Measurements from ENCODE around the gene SLC47A2. TPM values are rescaled to one million over a fixed set of nuclear protein-coding genes. Genes with fewer than 3 reads are reported as not detected.

Gene SLC47A2
- total RNA-seq, 1 donor from 2014 or later, result not detected

DNA sequence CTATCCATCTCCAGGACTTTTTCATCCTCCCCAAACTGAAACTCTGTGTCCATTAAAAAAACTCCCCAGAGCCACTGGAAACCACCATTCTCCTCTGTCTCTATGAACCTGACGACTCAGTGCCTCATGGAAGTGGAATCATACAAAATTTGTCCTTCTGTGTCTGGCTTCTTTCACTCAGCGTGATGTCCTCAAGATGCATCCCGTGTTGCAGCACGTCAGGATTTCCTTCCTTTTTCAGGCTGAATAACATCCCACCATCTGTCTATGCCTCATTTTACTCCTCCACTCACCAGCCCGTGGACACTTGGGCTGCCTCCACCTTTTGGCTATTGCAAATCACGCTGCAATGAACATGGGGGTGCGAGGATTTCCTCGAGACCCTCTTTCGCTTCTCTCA lies 44.4 kb upstream of the SLC47A2 start:
- Mint-ChIP-seq H3K4me3 (ENCODE audit: unreplicated experiment) (no peak overlapping the region), H3K4me1 (ENCODE audit: unreplicated experiment) (peaks cover 8% of the 10 kb centered on the region), H3K36me3 (ENCODE audit: low read depth, unreplicated experiment) (no peaks in the 10 kb centered on the region), H3K9me3 (ENCODE audit: unreplicated experiment) (no peaks in the 10 kb centered on the region), H3K27ac (ENCODE audit: unreplicated experiment) (no peak overlapping the region), H3K27me3 (ENCODE audit: unreplicated experiment) (peaks cover 6% of the 10 kb centered on the region)
- no peak for TF ChIP-seq CTCF (IDR thresholded peaks at IDR 0.05; ENCODE audit: unreplicated experiment)
- DNase-seq (ENCODE audit: low spot score), result no peak

GRCh38 chr17:19759568-19760549 lies 43.5 kb upstream of the SLC47A2 start:
- H3K36me3 Mint-ChIP-seq (ENCODE audit: low read depth, unreplicated experiment), result no peaks in the 10 kb centered on the region
- no peak for DNase-seq (ENCODE audit: low spot score)
- TF ChIP-seq CTCF (IDR thresholded peaks at IDR 0.05; ENCODE audit: unreplicated experiment), result no peak
- no peak overlapping the region for H3K27ac Mint-ChIP-seq (ENCODE audit: unreplicated experiment)
- H3K27me3 Mint-ChIP-seq (ENCODE audit: unreplicated experiment), result peaks cover 6% of the 10 kb centered on the region
- no peak overlapping the region for H3K4me3 Mint-ChIP-seq (ENCODE audit: unreplicated experiment)
- H3K4me1 Mint-ChIP-seq (ENCODE audit: unreplicated experiment), result peaks cover 8% of the 10 kb centered on the region
- no peaks in the 10 kb centered on the region for H3K9me3 Mint-ChIP-seq (ENCODE audit: unreplicated experiment)

GRCh38 chr17:19757536-19758180 lies 41.3 kb upstream of the SLC47A2 start:
- Mint-ChIP-seq H3K4me1 (ENCODE audit: unreplicated experiment) (peaks cover 8% of the 10 kb centered on the region), H3K27me3 (ENCODE audit: unreplicated experiment) (peaks cover 8% of the 10 kb centered on the region), H3K4me3 (ENCODE audit: unreplicated experiment) (no peak overlapping the region), H3K27ac (ENCODE audit: unreplicated experiment) (no peak overlapping the region), H3K9me3 (ENCODE audit: unreplicated experiment) (no peaks in the 10 kb centered on the region), H3K36me3 (ENCODE audit: low read depth, unreplicated experiment) (no peaks in the 10 kb centered on the region)
- TF ChIP-seq CTCF (IDR thresholded peaks at IDR 0.05; ENCODE audit: unreplicated experiment), result no peak
- no peak for DNase-seq (ENCODE audit: low spot score)

- DNase-seq (ENCODE audit: low spot score), result no peak
- no peak for TF ChIP-seq CTCF (IDR thresholded peaks at IDR 0.05; ENCODE audit: unreplicated experiment)
- H3K27me3 Mint-ChIP-seq (ENCODE audit: unreplicated experiment), result peaks cover 8% of the 10 kb centered on the region
- no peaks in the 10 kb centered on the region for H3K36me3 Mint-ChIP-seq (ENCODE audit: low read depth, unreplicated experiment)
- no peak overlapping the region for H3K4me3 Mint-ChIP-seq (ENCODE audit: unreplicated experiment)
- no peak overlapping the region for H3K27ac Mint-ChIP-seq (ENCODE audit: unreplicated experiment)
- H3K9me3 Mint-ChIP-seq (ENCODE audit: unreplicated experiment), result no peaks in the 10 kb centered on the region
- peaks cover 8% of the 10 kb centered on the region for H3K4me1 Mint-ChIP-seq (ENCODE audit: unreplicated experiment)
Measured at GRCh38 chr17:19756546-19756945, 40.2 kb upstream of the SLC47A2 start.

Measured in endothelial cell (in vitro differentiated cells).